ENCODE data around the gene PCDHGC5.

The PCDHGC5 gene

GRCh38 chr5:141533897-141534296 is 45.0 kb downstream of the PCDHGC5 start:
- no peak for DNase-seq

GRCh38 chr5:141534492-141535213 is 45.8 kb downstream of the PCDHGC5 start:
- DNase-seq, result no peak
